Measurements from ENCODE around the gene SINHCAF.

- TF ChIP-seq, protein P1, sequence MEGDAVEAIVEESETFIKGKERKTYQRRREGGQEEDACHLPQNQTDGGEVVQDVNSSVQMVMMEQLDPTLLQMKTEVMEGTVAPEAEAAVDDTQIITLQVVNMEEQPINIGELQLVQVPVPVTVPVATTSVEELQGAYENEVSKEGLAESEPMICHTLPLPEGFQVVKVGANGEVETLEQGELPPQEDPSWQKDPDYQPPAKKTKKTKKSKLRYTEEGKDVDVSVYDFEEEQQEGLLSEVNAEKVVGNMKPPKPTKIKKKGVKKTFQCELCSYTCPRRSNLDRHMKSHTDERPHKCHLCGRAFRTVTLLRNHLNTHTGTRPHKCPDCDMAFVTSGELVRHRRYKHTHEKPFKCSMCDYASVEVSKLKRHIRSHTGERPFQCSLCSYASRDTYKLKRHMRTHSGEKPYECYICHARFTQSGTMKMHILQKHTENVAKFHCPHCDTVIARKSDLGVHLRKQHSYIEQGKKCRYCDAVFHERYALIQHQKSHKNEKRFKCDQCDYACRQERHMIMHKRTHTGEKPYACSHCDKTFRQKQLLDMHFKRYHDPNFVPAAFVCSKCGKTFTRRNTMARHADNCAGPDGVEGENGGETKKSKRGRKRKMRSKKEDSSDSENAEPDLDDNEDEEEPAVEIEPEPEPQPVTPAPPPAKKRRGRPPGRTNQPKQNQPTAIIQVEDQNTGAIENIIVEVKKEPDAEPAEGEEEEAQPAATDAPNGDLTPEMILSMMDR (IDR thresholded peaks at IDR 0.05; ENCODE audit: poor library complexity, severe bottlenecking), result no peak
- TF ChIP-seq EZH2 (IDR thresholded peaks at IDR 0.05; ENCODE audit: borderline replicate concordance, insufficient read depth, low read length, poor library complexity, severe bottlenecking) (no peak), REST (IDR thresholded peaks at IDR 0.05; ENCODE audit: borderline replicate concordance) (no peak), RAD21 (conservative IDR thresholded peaks at IDR 0.05) (no peak), TAF1 (IDR thresholded peaks at IDR 0.05; ENCODE audit: low read depth) (no peak), POLR2AphosphoS5 (IDR thresholded peaks at IDR 0.05) (no peak), EP300 (conservative IDR thresholded peaks at IDR 0.05; ENCODE audit: poor library complexity, severe bottlenecking) (no peak)
Observed at GRCh38 chr12:31248337-31248736, 77.6 kb downstream of the SINHCAF start.

All from neural cell (in vitro differentiated cells).